Lower leg skin (tissue), 3 donors: ENCODE results near the gene FAM180A.

ENCODE experiments used
- CTCF ChIP-seq, 3 donors: fragments of 450-650 bp; IDR thresholded peaks; one replicate each; pipeline ENCODE4 v1.5.1; 2016; ENCODE audit warnings: antibody characterized with exemption in 3 of 3, mild to moderate bottlenecking in 3 of 3, moderate library complexity in 2 of 3
- POLR2A ChIP-seq, 2 donors: fragments of 450-650 bp; IDR thresholded peaks; one replicate each; pipeline ENCODE4 v1.6.1; 2016 to 2017; ENCODE audit warnings: antibody characterized with exemption in 2 of 2, mild to moderate bottlenecking in 1 of 2, moderate library complexity in 1 of 2

- TF ChIP-seq POLR2A (IDR thresholded peaks at IDR 0.05) (no peak), CTCF (IDR thresholded peaks at IDR 0.05) (no peak)
These were observed 66.4 kb downstream of the FAM180A start for GRCh38 chr7:135682191-135682590.
